ENCODE results near the gene RBP5.
"Not testable (repeated sequence)": the region's sequence is repeated elsewhere in the genome, so short reads cannot be mapped to it uniquely, and the experiment has no call there.

RBP5 gene

DNA sequence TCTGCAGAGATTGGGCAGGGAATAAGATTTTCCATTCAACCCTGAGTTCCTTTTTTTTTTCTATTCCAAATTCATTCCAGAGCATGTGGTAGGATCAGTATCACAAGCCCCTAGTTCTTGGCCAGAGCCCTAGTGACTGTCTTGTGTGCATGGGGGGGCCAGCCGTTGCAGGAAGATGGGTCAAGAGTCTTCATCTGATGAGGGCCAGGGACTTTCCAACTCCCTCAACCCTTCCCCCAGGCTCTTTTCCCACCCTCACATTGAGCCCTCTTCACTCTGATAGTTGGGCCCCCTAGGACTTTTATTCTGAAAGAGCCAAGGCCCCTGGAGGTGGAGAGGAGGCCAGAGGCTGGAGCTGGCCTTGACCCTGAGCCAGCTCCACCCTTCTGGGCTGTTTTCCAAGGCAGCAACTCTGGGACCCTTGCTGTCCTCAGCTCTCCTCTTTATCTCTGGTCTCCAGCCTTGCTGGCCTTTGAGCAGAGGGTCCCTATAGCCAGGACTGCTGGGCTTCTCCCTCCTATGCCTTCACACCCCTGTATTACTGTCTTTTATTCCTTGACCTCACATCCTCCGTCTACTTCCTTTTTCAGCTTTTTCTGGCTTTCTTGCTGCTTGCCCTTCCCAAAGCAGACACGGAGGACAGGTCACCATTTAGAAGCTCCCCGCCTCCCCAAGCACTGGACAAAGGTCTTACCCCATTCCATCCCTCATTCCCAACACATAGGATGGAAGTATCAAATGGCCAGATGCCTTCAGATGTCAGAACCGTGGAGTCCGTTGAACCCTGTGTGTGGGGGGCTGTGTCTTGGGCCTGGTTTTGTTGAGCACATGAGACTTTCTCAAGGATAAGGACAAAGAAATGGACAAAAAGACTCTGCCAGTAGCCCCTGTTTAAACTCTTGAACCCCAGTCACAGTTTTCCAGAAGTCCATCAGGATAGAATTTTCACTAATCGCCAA is 5.6 kb downstream of the RBP5 start:
- DNase-seq (ENCODE audit: low spot score) = no peak

DNA sequence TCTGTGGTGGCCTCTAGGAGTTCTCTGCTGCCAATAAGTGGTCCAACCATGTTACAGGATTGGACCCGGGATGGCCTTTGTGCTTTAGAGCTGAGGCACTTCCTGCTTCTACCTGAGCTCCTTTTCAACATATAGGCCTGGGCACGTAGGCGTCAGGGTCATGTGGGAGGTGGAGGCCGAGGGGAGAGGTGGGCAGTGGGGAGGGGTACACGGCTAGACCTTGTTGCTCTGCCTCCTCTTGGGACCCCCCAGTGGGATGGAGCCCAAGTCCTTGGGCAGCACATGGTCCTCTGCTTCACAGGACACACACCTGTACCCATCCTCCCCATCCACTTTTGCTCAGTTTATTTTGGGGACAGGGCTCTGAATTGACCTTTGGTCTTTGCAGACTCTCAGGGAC is 7.4 kb downstream of the RBP5 start:
- no peak for DNase-seq (ENCODE audit: low spot score)

DNA sequence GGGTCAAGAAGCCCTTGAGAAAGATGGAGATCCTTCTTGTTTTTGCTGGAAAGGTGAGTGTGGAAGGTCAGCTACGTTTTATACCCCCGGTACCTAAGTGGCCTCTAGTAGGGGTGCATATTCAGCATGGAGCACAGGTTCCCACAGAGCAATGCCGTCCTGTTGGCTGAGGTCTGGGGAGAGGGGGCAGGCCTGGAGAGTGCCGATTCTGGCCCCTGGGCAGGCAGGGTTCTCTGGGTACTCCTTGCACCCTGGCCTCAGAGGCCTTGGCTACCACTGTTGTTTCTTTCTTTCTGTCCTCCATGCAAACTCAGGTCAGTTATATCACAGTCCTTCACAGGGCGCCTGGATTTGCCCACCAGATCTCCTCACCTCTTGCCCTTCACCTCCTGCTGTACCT is 8.5 kb downstream of the RBP5 start:
- no peak for DNase-seq (ENCODE audit: low spot score)

DNA sequence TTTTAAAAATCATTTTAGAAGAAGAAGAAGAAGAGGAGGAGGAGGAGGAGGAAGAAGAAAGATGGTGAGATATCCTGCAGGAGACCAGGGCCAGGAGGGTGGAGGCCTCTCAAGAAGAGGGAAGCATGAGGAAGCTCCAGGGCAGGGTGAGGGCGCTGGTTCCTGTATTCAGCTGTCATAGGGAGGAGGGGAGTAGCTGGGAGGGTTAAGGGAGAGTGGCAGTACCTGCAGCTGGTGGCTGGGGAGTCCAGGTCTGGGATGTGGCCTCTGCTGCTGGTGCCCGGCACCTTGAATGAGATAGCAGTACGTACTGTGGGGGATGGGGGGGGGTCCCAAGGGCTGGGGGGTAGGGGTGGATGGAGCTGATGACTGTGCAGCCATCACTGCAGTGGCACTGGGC is 9.8 kb downstream of the RBP5 start:
- no peak for DNase-seq (ENCODE audit: low spot score)

DNA sequence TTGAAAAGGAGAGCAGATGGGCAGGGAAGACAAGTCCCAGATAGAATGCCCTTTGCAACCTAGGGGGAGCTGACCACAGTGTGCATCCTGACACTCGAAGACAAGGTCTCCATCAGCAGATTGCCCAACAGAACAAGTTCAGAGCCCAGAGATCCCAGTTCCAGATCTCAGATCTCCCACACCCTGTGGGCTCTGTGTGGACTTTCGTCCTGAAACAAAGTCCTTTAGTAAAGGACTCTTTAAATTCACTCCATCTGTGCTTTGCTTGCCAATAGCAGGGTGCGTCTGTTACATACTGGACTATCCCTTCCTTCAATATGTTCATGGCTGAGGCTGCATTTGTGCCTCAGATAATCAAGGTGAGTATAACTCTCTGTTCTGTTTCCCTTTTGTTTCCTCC is 11.0 kb downstream of the RBP5 start:
- DNase-seq (ENCODE audit: low spot score) = no peak

DNA sequence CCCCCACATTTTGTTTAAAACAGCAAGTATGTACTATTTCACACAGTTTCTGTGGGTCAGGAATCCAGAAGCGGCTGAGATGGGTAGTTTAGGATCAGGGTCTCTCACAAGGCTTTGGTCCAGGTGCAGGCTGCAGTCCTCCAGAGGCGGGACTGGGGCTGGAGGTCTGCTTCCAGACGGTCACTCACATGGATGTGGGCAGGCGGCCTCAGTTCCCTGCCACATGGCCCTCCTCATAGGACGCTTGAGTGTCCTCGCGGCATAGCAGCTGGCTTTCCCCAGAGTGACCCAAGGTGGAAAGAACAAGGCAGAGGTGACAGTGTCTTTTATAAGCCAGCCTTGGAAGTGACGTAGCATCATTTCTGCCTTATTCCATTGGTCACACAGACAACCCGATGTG is 11.8 kb downstream of the RBP5 start:
- DNase-seq (ENCODE audit: low spot score) = no peak

DNA sequence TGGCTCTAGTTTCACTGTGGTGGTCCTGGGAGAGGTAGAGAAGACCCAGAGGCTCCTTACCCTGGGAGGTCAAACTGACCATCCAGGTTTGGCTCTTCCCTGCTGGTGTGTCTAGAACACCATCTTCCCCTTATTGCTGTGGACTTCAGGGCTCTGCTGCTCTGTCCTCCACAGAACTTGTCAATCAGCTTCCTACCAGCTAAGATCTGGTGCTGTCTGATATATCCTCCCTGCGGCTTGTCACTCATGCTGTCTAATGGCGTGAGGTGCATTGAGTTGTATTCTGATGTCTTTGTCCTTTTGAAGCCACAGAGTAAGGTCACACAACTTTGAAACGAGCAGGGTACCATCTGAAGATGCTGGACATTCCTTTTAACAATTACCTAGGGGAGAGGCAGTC is 12.5 kb downstream of the RBP5 start:
- no peak for DNase-seq (ENCODE audit: low spot score)

DNA sequence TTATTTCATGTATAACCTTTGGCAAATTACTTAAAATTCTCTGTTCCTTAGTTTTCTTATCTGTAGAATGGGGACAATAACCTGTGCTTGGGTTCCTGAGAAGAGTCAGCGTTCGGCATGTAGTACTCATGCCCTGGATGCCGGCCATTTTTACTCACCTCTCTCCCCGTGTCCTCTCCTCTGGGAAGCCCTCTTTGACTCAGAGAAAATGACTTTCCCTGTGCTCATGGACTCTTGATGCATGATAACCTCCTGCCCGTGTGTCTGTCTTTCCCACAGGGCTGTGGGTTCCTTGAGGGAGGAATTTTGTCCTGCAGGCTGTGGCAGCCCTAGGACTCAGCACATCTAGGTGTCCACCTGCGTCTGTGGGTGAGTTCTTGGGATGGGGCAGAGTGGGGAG is 13.8 kb downstream of the RBP5 start:
- no peak for DNase-seq (ENCODE audit: low spot score)

DNA sequence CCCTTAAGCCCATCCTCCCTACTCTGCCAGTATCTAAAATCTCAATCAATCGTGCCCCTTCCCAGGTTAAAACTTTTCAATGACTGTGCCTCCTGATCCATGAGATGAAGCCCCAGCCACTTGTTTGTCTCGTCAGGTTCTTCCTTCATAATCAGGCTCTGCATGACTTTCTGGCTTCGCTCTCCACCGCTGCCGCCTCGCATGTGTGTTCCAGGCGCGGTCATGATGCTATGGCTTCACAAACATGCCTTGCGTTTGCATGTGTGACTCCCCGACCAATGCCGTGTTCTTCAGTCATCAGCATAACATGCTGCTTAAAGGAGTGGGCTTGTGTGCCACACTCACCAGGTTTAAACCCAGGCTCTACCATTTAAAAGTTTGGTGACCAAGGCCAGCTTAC is 14.7 kb downstream of the RBP5 start:
- DNase-seq (ENCODE audit: low spot score) = no peak

DNA sequence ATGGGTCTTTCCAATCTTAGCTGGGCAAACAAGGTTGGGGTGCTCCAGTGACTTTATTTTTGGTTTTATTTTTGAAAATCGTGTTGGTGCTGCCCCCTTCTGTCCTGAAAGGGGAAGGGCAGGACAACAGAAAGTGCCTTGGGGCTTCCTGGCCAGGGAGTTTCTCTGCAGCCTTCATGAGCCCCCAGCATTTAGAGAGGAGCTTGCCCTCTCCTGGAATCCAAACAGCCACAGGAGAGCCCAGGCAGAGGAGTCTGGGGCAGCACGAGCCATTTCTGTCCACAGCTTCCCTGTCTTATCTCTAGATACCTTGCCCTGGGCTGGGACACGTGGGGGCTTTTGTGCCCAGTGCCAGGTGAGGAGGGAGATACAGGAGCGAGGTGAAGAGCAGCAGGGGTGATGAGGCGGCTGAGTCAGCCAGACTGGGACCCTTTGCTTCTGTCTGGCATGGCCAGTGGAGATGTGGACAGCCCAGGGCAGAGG is 15.3 kb downstream of the RBP5 start:
- peak; percentile 70 for DNase-seq (ENCODE audit: low spot score)

DNA sequence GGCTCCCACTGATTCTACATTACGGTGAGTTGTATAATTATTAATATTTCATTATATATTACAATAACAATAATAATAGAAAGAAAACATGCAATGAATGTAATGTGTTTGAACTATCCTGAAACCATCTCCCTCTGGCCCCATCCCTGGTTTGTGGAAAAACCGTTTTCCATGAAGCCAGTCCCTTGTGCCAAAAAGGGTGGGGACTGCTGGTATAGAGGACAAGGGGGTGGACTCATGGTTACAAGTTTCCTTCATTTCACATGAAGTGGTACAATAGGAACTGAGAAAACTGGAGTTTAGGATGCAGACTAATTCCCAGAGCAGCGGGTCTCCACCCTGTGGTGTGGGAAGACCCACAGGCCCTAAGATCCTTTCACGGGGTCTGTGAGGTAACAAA is 16.6 kb downstream of the RBP5 start:
- DNase-seq (ENCODE audit: low spot score) = no peak

DNA sequence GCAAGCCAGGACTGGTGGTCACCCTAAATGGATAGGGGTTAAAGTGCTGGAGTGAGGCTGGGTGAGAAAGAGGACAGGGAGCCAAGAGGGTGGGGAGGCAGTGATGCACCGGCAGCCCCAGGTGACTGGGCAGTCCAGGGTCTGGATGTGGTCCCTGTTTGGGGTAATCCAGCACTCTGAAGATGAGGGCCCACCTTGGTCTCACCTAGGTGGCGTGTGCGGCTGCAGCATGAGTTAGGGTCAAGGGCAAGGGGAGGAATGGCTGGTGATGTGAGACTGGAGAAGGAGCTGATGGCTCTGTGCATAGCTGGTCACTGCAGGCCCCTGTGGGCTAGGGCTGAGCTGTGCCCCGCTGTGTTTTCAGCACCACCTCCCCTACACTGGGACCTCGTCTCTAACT is 18.0 kb downstream of the RBP5 start:
- no peak for DNase-seq (ENCODE audit: low spot score)

DNA sequence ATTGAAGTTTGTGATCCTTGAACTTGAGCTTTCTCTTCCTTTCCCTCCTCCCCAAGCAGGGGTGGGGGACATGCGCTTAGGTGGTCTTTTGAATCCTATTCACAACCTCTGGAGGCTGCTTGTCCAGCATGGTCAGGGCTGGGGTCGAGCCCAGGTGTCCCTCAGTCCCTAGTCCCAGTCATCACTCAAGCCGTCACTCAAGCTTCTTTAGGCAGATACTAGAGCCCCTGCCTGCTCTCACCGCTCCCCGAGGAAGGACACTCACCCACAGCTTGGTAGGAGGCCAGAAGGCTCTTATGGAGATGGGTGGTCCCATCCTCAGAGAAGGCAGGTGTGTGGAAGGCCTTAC is 19.1 kb downstream of the RBP5 start:
- DNase-seq (ENCODE audit: low spot score) = no peak

DNA sequence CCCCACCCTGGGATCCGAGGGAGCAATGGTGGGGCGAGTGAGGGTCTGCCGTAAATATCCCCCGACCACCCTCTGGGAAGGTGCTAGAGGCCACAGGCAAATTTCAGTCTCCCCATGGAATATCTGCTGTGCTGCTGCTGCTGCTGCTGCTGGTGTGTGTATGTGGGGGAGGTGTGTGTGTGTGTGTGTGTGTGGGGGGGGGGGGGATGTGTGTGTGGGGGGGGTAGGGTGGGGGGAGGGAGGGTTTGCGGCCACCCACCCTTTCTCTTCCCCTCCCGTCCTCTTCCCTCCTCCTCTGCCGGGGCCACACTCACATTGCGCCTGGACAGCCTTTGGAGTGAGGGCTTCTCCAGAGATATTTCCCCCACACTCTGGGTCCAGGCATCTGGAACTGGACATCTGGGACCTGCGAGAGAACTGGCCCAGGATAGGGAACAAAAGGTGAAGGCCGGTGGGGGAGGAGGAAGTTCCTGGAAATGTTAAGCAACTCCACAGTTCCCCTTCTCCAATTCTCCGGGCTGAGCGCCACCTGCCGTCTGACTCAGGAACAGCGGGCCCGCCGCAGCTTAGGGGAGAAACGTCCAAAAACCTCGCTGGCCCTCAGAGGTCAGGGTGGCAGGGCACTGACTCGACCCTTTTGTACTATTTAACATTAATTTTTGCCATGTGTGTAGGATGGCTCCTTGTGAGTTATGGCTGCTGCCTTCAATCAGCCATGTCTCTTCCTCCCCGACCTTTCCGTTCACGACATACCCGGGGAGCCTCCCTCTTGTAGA is 19.7 kb downstream of the RBP5 start, which contains the start of gene C1RL:
Gene C1RL (minus strand): TSS at position 419 of the 776 bp plus-strand sequence. CDS start 34 bp downstream, at position 385.
- DNase-seq (ENCODE audit: low spot score) = peak; percentile 81

DNA sequence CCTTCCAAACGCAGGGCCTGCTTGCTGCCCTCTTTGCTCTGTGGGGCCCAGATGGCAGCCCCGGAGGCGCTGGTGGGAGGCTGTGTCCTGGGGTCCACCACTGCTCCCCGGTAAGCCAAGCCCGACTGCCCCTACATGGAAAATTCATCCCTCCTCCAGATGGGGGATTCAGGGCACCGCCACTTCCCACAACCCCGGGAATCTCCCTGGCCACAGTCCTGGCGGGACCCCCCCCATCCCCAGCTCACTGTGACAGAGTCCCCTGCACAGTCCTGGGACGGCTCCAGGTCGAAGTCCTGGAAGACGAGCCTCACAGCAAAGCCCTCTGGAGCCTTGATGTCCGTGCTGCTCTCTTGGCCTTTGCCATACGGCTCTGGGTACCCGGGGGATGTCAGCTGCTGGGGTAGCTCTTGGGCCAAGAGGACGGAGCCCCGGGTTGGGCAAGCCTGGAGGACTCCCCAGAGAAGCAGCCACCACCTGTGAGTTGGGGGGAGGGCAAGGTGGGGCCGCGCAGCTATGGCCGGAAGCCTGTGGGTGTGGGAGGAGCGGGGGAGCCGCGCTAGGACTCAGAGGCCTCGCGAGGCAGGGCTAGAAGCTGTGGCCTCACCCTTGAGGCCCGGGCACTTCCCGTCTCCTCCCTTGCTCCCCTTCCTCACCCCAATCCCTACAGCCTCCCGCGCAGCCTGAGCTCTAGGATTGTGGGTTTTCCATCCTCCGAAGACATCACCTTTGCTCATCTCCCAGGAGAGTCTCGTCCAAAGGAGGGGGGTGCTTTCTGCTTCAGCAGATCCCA is 20.5 kb downstream of the RBP5 start:
- DNase-seq (ENCODE audit: low spot score) = peak; percentile 75

DNA sequence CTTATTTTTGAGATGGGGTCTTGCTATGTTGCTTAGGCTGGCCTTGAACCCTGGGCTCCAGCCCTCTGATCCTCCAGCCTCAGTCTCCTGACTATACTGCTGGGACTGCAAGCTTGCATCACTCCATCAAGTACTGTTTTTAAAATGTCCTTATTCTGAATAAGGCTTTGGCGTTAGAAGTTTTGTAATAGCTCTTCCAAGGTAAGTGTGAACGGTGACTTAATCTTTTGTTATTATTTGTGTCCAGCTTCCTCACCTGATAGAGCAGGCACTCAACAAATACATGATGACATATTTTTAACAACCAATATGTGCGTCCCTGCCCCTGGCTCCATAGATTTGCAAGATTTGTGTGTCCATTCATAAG is 21.1 kb downstream of the RBP5 start:
- no peak for DNase-seq (ENCODE audit: low spot score)

DNA sequence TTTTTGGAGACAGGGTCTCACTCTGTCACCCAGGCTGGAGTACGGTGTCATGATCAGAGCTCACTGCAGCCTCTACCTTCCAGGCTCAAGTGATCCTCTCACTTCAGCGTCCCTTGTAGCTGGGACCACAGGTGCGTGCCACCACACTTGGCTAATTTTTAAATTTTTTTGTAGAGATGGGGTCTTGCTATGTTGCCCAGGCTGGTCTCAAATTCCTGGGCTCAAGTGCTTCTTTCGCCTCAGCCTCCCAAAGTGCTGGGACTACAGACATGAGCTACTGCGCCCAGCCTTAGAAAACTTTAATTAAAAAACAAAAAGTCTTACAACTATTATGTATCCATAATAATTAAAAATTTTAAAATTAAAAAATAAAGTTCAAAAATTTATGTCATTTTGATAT is 21.5 kb downstream of the RBP5 start:
- DNase-seq (ENCODE audit: low spot score) = not testable (repeated sequence)

DNA sequence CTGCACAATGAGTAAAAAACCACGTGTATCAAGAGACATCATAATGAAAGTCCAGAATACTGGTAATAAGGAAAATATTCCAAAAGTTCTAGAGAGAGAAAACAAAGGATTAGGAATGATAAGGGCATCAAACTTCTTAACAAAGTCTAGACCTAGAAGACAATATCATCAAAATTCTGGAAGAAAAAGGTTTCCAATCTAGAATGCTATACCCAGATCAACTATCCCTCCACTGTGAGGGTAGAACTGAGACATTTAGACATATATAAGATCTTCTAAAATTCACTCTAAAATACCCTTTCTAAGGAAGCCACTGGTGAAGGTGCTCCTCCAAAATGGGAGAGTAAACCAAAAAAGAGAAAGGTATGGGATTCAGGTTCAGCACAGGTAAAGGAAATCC is 22.6 kb downstream of the RBP5 start:
- DNase-seq (ENCODE audit: low spot score) = no peak

DNA sequence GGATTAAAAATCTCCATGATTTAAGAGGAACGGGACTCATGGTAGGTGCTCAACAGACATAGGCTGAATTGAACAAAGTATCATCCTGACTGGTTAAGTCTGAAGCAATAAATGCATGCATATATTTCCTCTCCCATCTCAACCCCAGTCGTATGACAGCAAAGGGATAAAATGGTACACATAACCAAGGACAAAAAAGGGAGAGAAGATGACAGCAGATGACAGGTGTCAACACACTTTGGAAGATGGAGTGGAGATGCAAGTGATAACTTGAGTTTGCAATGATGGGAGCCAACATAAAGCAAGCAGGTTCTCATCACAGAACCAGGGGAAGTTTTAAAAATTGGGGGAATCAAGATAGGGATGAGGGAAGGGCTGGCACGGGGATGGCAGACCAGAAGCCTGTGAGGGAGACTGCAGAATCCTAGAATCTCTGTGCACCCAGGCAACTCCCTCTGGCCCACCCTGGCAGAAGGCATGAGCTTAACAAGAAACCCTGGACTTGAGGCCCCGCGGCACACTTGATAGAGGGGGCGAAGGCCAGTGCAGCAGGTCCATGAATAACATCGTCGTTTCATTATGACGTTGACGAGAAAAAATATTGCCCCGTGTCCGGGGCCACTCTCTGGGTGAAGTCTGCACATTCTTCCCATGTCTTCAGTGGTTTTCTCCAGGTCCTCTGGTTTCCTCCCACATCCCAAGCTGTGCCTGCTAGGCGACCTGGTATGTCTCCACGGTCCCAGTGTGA is 24.7 kb downstream of the RBP5 start:
- DNase-seq (ENCODE audit: low spot score) = no peak

DNA sequence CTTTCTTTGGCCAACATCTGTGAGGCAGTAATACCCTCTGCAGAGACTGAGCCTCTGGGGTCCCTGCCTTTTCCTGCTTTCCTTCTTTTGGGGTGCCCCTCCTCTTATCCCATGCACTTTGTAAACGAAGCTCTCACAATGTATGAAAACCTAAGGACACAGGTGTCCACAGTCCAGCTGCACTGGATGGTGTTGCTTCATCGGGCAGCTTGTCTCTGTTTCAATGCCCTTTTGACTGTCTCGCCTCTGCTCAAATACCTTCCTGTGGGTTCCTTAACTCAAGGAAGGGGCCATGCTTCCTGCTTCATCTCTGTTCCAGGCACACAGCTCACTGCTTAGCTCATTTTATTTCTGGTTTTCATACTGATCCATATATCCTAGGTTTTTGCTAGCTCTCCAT is 26.1 kb downstream of the RBP5 start:
- no peak for DNase-seq (ENCODE audit: low spot score)

DNA sequence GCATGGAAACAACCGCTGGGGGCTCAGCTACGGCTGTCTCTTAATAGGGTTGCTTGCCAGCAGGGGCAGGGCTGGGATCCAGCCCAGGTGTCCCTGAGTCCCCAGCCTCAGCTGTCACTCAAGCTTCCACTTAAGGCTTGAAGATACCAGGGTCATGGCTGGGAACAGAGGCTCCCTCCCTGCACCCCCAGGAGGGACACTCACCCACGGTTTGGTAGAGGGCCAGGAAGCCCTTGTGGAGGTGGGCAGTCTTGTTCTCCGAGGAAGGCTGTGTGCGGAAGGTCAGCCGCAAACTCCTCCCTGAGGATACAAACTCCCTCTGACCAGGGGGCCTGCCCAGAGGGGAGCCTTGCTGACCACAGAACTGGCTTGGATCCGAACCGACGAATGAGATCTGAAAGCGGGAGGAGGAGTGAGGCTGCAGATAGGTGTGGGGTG is 27.0 kb downstream of the RBP5 start:
- DNase-seq (ENCODE audit: low spot score) = no peak
